Mesodermal cell (in vitro differentiated cells): ENCODE measurements around the gene TSPAN5.

Source experiments
- H3K27ac ChIP-seq: 2 replicates; pipeline ENCODE4 v1.7.0; 2013; ENCODE audit warnings: mild to moderate bottlenecking, low read depth, low read length, moderate library complexity; ENCODE audit not compliant: severe bottlenecking
- H3K36me3 ChIP-seq: 2 replicates; pipeline ENCODE4 v1.7.1; 2013; ENCODE audit warnings: mild to moderate bottlenecking, low read length, moderate library complexity; ENCODE audit not compliant: control insufficient read depth, insufficient read depth
- H3K4me1 ChIP-seq: one replicate; pipeline ENCODE4 v1.7.1; 2013; ENCODE audit warnings: mild to moderate bottlenecking, low read length; ENCODE audit not compliant: insufficient read depth, control insufficient read depth, poor library complexity, severe bottlenecking
- H3K4me3 ChIP-seq: 2 replicates; pipeline ENCODE4 v1.7.0; 2013; ENCODE audit warnings: low read length, control low read depth, mild to moderate bottlenecking; ENCODE audit not compliant: insufficient read depth, poor library complexity, severe bottlenecking; ENCODE audit errors: extremely low read depth
- H3K9me3 ChIP-seq: 2 replicates; pipeline ENCODE4 v1.7.1; 2013; ENCODE audit warnings: mild to moderate bottlenecking, low read length, moderate library complexity; ENCODE audit not compliant: control insufficient read depth
- WGBS, 2 experiments: methylation state at CpG; one replicate each; pipeline ENCODE4 v1.1.5; 2013; ENCODE audit warnings: missing lambda C conversion rate in 2 of 2; ENCODE audit not compliant: insufficient coverage in 2 of 2; 5-methylcytosine and 5-hydroxymethylcytosine counted together

Gene TSPAN5

DNA sequence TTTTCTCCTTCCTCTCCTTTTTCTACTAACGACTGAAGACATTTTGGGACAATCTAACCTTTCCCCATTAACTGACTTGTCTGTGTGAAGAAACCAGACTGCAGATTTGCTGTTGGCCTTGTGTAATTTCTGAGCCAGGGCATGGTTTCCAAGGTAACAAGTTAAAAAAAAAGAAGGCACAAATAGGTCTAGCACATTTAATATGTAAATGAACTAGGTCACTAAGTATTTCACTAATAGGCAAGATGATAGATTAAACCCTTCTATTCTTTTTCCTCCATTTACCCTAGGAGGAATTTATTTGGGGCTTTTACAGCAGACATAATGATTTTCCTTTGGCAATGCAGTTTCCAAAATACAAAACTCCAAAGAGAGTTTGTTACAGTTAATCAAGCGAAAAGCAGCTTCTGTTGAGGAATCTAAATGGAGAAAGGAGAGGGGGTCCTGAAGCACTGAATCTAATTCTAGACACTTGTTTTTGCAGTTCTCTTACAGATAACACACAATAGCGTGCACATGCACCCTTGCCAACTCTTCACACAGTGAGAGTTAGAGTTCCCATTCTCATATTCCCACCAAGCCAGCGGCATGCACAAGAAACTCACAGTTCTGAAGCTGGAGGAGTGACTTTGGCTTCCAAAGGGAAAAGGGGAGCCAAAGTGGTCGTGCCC is 72.0 kb downstream of the TSPAN5 start:
- Histone ChIP-seq H3K9me3 (no peaks in the 10 kb centered on the region), H3K4me1 (no peaks in the 10 kb centered on the region), H3K4me3 (no peak overlapping the region), H3K27ac (no peak overlapping the region), H3K36me3 (peaks cover 7% of the 10 kb centered on the region)
- 100% methylated on average over 1 to 2 of the region's 5 CpGs for WGBS, 2 experiments

DNA sequence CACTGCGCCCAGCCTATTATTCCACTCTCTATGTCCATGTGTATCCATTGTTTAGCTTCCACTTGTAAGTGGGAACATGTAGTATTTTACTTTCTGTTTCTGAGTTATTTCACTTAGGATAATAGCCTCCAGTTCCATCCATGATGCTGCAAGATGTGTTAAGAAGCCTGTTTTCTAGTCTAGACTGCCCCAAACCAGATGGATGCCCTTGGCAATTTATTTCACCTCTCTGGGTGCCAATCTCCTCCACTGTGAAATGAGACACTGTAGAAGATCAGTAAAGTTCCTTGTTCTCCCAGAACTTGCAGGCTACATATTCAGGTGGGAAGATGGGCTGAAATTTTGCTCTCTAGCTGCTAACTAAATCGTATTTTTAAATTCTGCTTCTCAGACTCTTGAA is 72.8 kb downstream of the TSPAN5 start:
- no peak overlapping the region for H3K27ac ChIP-seq
- peaks cover 5% of the 10 kb centered on the region for H3K4me1 ChIP-seq
- no peaks in the 10 kb centered on the region for H3K9me3 ChIP-seq
- 100% methylated on average over 1 of the region's 2 CpGs; no CpG with 5 or more reads in 1 of the 2 experiments for WGBS, 2 experiments
- H3K36me3 ChIP-seq, result peaks cover 7% of the 10 kb centered on the region
- no peak overlapping the region for H3K4me3 ChIP-seq

DNA sequence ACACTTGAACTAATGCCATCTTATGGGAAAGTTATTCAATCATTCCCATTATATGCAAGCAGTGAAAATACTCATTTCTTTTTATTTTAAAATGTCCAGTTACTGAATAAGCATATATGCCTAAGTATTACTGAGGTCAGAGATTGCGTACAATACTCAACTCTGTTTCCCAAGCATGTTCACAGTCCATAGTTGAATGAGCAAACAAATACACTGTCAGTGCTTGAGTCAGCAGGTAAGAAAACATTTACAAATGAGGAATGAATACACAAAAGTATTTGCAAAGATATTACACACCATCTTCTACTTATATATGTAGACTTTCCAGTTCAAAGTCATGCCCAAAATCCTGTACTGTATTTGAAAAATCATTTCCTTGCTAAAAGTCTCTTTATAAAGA is 74.1 kb downstream of the TSPAN5 start:
- Histone ChIP-seq H3K9me3 (no peaks in the 10 kb centered on the region), H3K4me3 (no peak overlapping the region), H3K27ac (no peak overlapping the region), H3K36me3 (peaks cover 6% of the 10 kb centered on the region), H3K4me1 (peaks cover 7% of the 10 kb centered on the region)
- WGBS, 2 experiments, result no CpG with 5 or more reads among the region's 1 CpG

DNA sequence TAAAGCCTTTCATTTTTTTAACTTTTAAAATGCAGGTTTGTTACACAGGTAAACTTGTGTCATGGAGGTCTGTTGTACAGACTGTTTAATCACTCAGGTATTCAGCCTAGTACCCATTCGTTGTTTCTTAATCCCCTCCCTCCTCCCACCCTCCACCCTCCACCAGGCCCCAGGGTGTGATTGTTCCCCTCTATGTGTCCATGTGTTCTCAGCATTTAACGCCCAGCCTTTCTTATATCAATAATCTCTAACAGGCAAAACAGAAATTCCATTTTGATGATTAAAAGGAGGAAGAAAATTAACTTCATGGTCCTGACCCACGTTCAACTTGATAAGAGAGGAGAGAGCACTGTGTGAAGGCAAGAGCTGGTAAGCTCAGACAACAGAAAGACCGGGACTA is 75.1 kb downstream of the TSPAN5 start:
- H3K27ac ChIP-seq, result no peak overlapping the region
- no peak overlapping the region for H3K4me3 ChIP-seq
- WGBS, 2 experiments, result 67% methylated on average over 1 of the region's 4 CpGs; no CpG with 5 or more reads in 1 of the 2 experiments
- H3K4me1 ChIP-seq, result peaks cover 7% of the 10 kb centered on the region
- H3K36me3 ChIP-seq, result no peaks in the 10 kb centered on the region
- no peaks in the 10 kb centered on the region for H3K9me3 ChIP-seq

DNA sequence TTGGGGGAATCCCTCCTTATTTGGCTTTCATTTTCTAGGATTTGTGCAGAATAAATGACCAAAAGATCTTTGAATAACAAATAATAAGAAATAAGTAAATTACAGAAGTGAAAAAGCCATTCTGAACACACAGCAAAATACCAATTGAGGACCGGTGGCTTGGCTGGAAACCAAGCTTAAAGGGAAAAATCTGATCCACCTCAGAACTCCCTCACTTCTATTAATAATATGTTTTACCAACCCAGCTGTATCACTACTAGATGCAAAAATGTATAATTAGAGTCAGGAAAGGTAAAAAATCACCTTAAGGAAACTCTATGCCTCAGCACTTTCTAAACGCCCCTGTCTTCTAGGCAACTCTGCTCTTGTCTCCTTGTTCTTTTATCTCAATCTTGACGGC is 77.3 kb downstream of the TSPAN5 start:
- peaks cover 9% of the 10 kb centered on the region for H3K36me3 ChIP-seq
- no peak overlapping the region for H3K27ac ChIP-seq
- H3K4me1 ChIP-seq, result peaks cover 7% of the 10 kb centered on the region
- WGBS, 2 experiments, result 90 to 93% methylated on average over 2 of the region's 3 CpGs
- H3K9me3 ChIP-seq, result no peaks in the 10 kb centered on the region
- no peak overlapping the region for H3K4me3 ChIP-seq

DNA sequence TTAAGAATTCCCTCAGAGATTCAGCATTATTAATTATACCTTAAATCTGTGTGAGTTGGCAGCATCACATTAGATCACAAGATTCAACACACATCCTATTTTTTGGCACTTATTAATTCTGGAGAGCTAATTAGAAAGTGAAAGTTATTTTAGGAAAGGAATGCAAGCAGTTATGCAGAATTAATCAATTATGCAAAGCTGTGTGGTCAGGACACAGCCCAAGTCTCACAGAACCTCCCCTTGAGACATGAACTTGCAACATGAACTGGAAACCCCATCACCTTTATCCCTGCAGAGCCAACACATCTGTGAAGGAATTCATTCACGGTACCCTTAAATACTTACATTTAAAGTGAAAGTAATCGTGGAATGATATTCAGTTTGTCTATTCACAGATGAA is 80.5 kb downstream of the TSPAN5 start:
- no peak overlapping the region for H3K27ac ChIP-seq
- 100% methylated on average over 1 of the region's 2 CpGs; no CpG with 5 or more reads in 1 of the 2 experiments for WGBS, 2 experiments
- no peaks in the 10 kb centered on the region for H3K9me3 ChIP-seq
- H3K36me3 ChIP-seq, result peaks cover 30% of the 10 kb centered on the region
- H3K4me3 ChIP-seq, result no peak overlapping the region
- H3K4me1 ChIP-seq, result peaks cover 7% of the 10 kb centered on the region

DNA sequence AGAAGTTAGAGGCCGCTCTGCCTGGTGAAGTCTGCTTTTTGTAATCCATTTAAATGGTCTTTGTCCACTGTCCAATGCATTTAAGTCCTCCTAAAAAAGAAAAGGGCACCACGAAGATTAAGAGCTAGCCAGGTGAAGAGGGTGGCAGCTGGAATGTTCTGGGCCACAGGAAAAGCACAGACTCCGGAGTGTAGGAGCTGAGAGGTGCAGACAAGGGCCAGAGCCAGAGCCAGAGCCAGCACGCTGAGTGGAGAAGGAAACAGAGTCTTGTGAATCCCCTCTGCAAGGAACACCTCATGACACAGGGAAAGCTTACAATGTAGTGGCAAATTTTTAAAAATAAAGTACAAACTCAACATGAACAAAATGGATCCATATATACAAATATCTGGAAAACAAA is 83.6 kb downstream of the TSPAN5 start:
- H3K27ac ChIP-seq, result no peak overlapping the region
- no peaks in the 10 kb centered on the region for H3K4me1 ChIP-seq
- peaks cover 37% of the 10 kb centered on the region for H3K36me3 ChIP-seq
- 91 to 95% methylated on average over 2 to 3 of the region's 4 CpGs for WGBS, 2 experiments
- H3K4me3 ChIP-seq, result no peak overlapping the region
- no peaks in the 10 kb centered on the region for H3K9me3 ChIP-seq

DNA sequence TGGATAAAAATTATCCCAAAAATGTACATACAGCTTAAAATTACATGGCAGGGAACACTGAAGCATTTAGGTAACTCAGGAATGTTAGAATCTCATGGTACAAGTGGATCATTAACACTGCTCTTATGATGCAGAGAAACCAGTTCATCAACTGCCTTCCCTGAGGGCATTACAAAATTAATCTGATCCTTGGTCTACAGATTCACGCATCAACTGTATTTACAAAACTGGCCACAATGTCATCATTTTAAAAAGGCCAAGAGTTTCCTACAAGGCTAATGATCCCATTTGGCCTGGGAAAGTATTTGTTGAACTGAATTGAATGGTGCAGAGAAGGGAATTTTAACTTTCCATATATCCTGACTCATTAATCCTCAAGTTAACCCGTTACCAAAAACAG is 84.6 kb downstream of the TSPAN5 start:
- Histone ChIP-seq H3K27ac (no peak overlapping the region), H3K36me3 (peaks cover 37% of the 10 kb centered on the region), H3K9me3 (no peaks in the 10 kb centered on the region), H3K4me3 (no peak overlapping the region), H3K4me1 (no peaks in the 10 kb centered on the region)
- WGBS, 2 experiments, result 92 to 94% methylated on average over 1 to 2 of the region's 2 CpGs

DNA sequence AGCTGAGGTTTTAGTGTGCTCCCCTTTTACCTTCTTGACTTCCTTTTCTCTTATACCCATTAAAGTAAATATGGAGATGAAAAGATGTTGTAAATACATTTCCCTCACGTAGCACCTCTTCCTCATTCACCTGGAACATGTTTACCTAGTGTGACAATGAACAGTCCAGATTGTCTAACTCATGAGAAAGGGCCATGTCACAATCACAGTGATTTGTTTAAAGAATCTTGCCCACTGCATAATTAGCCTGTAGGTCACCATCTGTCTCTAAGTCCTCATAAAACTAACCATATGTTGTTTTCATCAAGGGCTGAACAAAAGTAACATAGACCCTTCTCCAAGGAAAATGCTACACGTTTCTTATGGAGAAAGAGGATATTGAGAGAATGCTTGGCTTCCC is 85.7 kb downstream of the TSPAN5 start:
- H3K4me3 ChIP-seq, result no peak overlapping the region
- WGBS, 2 experiments, result 100% methylated on average over 1 of the region's 2 CpGs; no CpG with 5 or more reads in 1 of the 2 experiments

DNA sequence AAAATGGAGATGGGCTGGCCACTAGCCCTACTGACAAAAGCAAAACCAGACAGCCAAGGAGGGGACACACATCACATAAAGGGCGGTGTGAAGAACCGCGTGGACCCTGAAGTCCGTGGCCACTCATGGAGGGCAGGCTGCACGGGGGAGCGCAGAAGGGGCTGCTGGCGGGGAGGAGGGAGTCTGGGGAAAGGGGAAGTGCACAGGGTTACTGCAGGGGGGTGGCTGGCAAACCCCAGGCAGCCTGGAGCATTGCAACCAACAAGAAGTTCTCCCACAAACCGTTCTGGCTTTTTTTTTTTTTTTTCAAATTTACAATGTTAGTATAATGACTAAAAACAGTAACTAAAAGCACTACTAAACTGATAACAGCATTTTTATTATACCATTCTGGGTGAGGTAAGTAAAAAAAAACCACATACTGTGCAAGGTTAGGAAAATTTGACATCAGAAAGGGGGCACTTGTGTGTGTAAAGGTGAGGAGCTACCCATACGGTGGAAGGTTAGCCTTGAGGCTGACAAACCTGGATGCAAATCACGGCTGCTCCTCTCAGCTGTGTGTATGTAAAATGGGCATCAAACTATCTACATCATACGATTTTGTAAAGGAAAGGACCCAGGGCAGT is 87.1 kb downstream of the TSPAN5 start:
- peaks cover 28% of the 10 kb centered on the region for H3K36me3 ChIP-seq
- H3K4me3 ChIP-seq, result no peak overlapping the region
- H3K9me3 ChIP-seq, result no peaks in the 10 kb centered on the region
- 96% methylated on average over 9 of the region's 11 CpGs for WGBS, 2 experiments
- peaks cover 6% of the 10 kb centered on the region for H3K4me1 ChIP-seq
- H3K27ac ChIP-seq, result no peak overlapping the region

More for the DNA sequence above, 85.7 kb downstream of the TSPAN5 start:
- Histone ChIP-seq H3K4me1 (no peaks in the 10 kb centered on the region), H3K27ac (no peak overlapping the region), H3K9me3 (no peaks in the 10 kb centered on the region), H3K36me3 (peaks cover 33% of the 10 kb centered on the region)

DNA sequence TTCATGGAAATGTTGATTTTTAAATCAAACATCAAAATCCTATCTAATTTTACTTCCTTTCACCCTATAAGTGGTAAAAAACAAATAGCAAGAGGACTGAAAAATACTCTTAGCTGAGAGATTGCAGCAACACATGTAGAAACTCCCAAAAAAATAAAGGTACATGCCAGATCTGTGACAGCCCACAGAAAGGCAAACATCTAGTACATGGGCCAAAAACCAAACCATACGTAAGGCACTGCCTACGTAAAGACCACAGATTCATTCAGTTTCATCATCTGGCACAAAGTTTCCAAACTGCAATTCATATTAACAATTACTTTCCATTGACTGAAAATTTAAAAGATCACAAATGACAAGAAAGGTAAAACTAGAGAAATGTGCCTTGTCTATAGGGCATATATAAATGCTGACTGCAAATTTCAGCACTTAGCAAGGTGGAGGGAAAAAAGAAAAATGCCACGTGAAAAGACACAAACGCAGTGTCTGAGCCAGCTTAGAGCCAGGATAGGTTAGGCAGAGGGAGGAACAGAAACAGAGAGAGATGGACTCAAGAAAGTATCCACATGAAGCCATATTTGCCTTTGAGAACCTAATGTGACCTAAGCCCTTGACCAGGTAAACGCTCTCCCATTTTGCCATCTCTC is 88.1 kb downstream of the TSPAN5 start:
- Histone ChIP-seq H3K9me3 (no peaks in the 10 kb centered on the region), H3K4me1 (peaks cover 13% of the 10 kb centered on the region), H3K36me3 (peaks cover 22% of the 10 kb centered on the region), H3K27ac (no peak overlapping the region), H3K4me3 (no peak overlapping the region)
- WGBS, 2 experiments, result 91 to 96% methylated on average over 5 of the region's 5 CpGs
